Fibroblast of gingiva (primary cell): ENCODE results near the gene KCNK13.
"Not testable (repeated sequence)": the region's sequence is repeated elsewhere in the genome, so short reads cannot be mapped to it uniquely, and the experiment has no call there.

Experiments
- DNase-seq: peaks from one replicate; pipeline ENCODE4 v3.0.0-alpha.2; 2011; ENCODE audit warnings: low read depth

KCNK13 gene

DNA sequence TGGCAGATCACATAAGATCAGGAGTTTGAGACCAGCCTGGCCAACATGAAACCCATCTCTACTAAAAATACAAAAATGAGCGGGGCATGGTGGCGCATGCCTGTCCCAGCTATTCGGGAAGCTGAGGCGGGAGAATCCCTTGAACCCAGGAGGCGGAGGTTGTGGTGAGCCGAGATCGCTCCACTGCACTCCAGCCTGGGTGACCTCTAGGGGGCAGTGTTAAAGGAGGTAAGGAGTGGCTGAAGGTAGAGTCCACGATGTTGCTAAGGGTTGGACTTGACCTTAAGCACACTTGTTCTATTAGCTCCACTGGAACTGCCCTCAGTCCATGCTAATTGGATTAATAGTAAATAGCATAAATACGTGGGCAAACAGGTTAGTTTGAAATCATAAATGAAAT lies 132.1 kb downstream of the KCNK13 start:
- no peak for DNase-seq

DNA sequence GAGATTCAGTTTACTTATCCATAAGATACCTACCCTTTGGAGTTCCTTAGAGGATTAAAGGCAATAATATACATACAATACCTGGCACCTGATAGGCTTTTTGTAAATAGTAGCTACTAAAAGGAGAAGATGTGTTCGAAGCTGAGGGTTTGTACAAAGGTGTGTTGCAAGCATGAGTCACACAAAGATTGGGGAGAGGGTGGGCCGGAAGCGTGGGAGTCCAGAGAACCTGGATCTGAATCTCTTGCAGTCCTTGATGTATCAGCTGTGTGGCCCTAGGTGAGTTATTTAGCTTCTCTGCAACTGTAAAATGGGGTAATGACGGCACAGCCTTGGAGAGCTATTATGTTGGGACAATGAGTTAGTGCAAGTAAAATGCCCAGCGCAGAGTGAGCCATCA lies 132.9 kb downstream of the KCNK13 start:
- no peak for DNase-seq

DNA sequence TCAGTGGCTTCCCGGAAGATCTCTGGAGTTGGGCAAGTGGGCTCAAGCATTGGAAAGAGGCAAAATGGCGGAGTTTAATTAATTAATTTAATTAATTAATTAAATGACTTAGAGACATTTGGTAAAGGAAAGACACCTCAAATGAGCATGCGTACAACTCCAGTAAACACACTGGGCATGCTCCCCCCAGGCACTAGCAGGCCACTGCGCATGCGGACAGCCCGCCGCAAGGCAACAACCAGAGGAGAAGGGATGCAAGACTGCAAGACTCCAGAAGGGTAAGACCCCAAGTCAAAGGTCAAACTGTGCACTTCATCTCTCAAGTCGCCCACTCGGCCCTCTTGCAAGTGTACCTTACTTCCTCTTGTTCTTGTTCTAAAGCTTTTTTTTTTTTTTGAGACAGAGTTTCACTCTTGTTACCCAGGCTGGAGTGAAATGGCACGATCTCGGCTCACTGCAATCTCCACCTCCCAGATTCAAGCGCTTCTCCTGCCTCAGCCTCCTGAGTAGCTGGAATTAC lies 136.8 kb downstream of the KCNK13 start:
- no peak for DNase-seq

DNA sequence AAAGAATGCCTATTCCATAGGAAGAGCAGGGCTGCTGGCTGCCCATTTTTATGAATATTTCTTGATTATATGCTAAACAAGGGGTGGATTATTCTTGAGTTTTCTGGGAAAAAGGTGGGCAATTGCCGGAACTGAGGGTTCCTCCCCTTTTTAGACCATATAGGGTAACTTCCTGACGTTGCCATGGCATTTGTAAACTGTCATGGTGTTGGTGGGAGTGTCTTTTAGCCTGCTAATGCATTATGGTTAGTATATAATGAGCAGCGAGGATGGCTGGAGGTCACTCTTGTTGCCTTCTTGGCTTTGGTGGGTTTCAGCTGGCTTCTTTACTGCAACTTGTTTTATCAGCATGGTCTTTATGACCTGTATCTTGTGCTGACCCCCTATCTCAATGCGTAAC lies 138.8 kb downstream of the KCNK13 start:
- DNase-seq = not testable (repeated sequence)

GRCh38 chr14:90201344-90201743 lies 139.6 kb downstream of the KCNK13 start:
- no peak for DNase-seq

- DNase-seq = no peak
These were observed 142.7 kb downstream of the KCNK13 start for GRCh38 chr14:90204516-90204915.

GRCh38 chr14:90213099-90213748 lies 151.4 kb downstream of the KCNK13 start:
- DNase-seq = no peak

DNA sequence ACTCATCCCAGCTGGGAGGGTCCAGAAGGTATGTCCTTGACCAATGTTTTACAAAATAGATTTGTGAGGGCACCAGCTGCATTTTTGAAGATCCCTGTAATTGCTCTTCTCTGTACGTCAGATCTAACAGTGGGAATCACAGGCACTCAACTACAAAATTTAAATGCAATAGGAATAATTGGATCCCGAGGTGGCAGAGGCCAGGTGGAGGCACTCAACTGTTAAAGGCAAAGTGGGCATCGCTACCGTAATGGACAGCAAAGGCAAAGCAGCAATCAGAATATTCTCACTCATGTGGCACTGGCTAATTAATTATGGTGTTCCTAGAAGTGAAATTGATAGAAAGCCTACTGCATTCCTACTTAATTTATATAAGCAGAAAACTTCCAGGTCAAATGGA lies 166.7 kb downstream of the KCNK13 start:
- DNase-seq = no peak

- not testable (repeated sequence) for DNase-seq
These were observed 168.1 kb downstream of the KCNK13 start for GRCh38 chr14:90229942-90230341.
